WTC11 (cell line): Measurements from ENCODE around the gene TNNI2. TPM values are rescaled to one million over a fixed set of nuclear protein-coding genes. Genes with fewer than 3 reads are reported as not detected.

Source experiments
- ATAC-seq: fragments of 200-7000 bp; cut with Tn5 transposase; 2 replicates; pipeline ENCODE4 v1.10.0; 2021; ENCODE audit warnings: mild to moderate bottlenecking, moderate library complexity
- CTCF ChIA-PET: fragments of 300-600 bp; sonication (Branson Sonifier 250); formaldehyde crosslinking; loops from one replicate; lab custom pipeline; 2021; ENCODE audit warnings: antibody characterized with exemption; lab: Charles Lee
- POLR2A ChIA-PET: fragments of 350-600 bp; sonication (Branson Sonifier 250); formaldehyde crosslinking; loops from one replicate; lab custom pipeline; 2021; ENCODE audit warnings: antibody characterized with exemption; lab: Charles Lee
- DNase-seq: peaks from one replicate; pipeline ENCODE4 v3.0.0; 2021; ENCODE audit warnings: low spot score
- H3K27ac Mint-ChIP-seq: 2 replicates; pipeline ENCODE4 v1.8.0; 2021; ENCODE audit warnings: mixed read lengths
- H3K27me3 Mint-ChIP-seq: 2 replicates; pipeline ENCODE4 v1.8.0; 2021; ENCODE audit warnings: low read depth, mild to moderate bottlenecking, moderate library complexity, mixed read lengths
- H3K36me3 Mint-ChIP-seq: 2 replicates; pipeline ENCODE4 v1.8.0; 2021; ENCODE audit warnings: mixed read lengths
- H3K4me1 Mint-ChIP-seq: 2 replicates; pipeline ENCODE4 v1.8.0; 2022; ENCODE audit warnings: mixed read lengths
- H3K4me3 Mint-ChIP-seq: 2 replicates; pipeline ENCODE4 v1.8.0; 2021; ENCODE audit warnings: mild to moderate bottlenecking, moderate library complexity, mixed read lengths
- H3K9me3 Mint-ChIP-seq: 2 replicates; pipeline ENCODE4 v1.8.0; 2021; ENCODE audit warnings: mixed read lengths
- CREM ChIP-seq: sonication (generic); formaldehyde crosslinking; IDR thresholded peaks from 2 replicates; pipeline ENCODE4 v1.8.1; 2022; ENCODE audit warnings: mild to moderate bottlenecking, missing genetic modification reagents, moderate library complexity
- FOXJ3 ChIP-seq: sonication (generic); formaldehyde crosslinking; IDR thresholded peaks from 2 replicates; pipeline ENCODE4 v1.9.0; 2021; ENCODE audit warnings: missing genetic modification reagents, mild to moderate bottlenecking, borderline replicate concordance
- GTF2I ChIP-seq: fragments of 250-450 bp; sonication (Bioruptor Pico); conservative IDR thresholded peaks from 2 replicates; pipeline ENCODE4 v1.4.0; 2021; ENCODE audit warnings: mild to moderate bottlenecking
- NR1H2 ChIP-seq: sonication (generic); formaldehyde crosslinking; IDR thresholded peaks from 2 replicates; pipeline ENCODE4 v1.9.0; 2021; ENCODE audit warnings: mild to moderate bottlenecking, moderate library complexity, missing genetic modification reagents
- ZNF396 ChIP-seq: fragments of 250-450 bp; sonication (Bioruptor Pico); IDR thresholded peaks from 2 replicates; pipeline ENCODE4 v1.8.0; 2021; ENCODE audit warnings: mild to moderate bottlenecking, moderate library complexity, borderline replicate concordance
- ZNF416 ChIP-seq: fragments of 250-450 bp; sonication (Bioruptor Pico); IDR thresholded peaks from 2 replicates; pipeline ENCODE4 v1.9.0; 2021; ENCODE audit warnings: mild to moderate bottlenecking, inconsistent platforms
- ZNF671 ChIP-seq: fragments of 250-450 bp; sonication (Bioruptor Pico); IDR thresholded peaks from 2 replicates; pipeline ENCODE4 v1.8.0; 2021; ENCODE audit warnings: mild to moderate bottlenecking
- total RNA-seq: library from RNA; stranded (reverse); gene quantifications from 3 replicates; pipeline ENCODE4 v1.2.3, GENCODE V29; 2021
- TF ChIP-seq, protein P1 (sequence below): sonication (generic); formaldehyde crosslinking; IDR thresholded peaks from 2 replicates; pipeline ENCODE4 v1.8.1; 2023; ENCODE audit warnings: mild to moderate bottlenecking, missing genetic modification reagents, borderline replicate concordance
- TF ChIP-seq, protein P2 (sequence below): sonication (generic); formaldehyde crosslinking; IDR thresholded peaks from 2 replicates; pipeline ENCODE4 v1.8.1; 2022; ENCODE audit warnings: mild to moderate bottlenecking, missing genetic modification reagents, moderate library complexity, borderline replicate concordance
- TF ChIP-seq, protein P3 (sequence below): fragments of 250-450 bp; sonication (Bioruptor Pico); IDR thresholded peaks from 2 replicates; pipeline ENCODE4 v2.1.2; 2022; ENCODE audit warnings: mild to moderate bottlenecking, moderate library complexity
- TF ChIP-seq, protein P4 (sequence below): fragments of 250-450 bp; sonication (Bioruptor Pico); IDR thresholded peaks from 2 replicates; pipeline ENCODE4 v1.8.0; 2021; ENCODE audit warnings: mild to moderate bottlenecking
- TF ChIP-seq, protein P5 (sequence below): fragments of 200-600 bp; IDR thresholded peaks from 2 replicates; pipeline ENCODE4 v1.8.0; 2022; ENCODE audit warnings: antibody characterized with exemption
- TF ChIP-seq, protein P6 (sequence below): sonication (generic); formaldehyde crosslinking; IDR thresholded peaks from 2 replicates; pipeline ENCODE4 v1.8.1; 2023; ENCODE audit warnings: mild to moderate bottlenecking, missing genetic modification reagents
- TF ChIP-seq, protein P7 (sequence below): sonication (generic); formaldehyde crosslinking; IDR thresholded peaks from 2 replicates; pipeline ENCODE4 v1.8.0; 2023; ENCODE audit warnings: missing genetic modification reagents
- TF ChIP-seq, protein P8 (sequence below): fragments of 250-450 bp; sonication (Bioruptor Pico); IDR thresholded peaks from 2 replicates; pipeline ENCODE4 v1.9.0; 2021; ENCODE audit warnings: mild to moderate bottlenecking

TNNI2 gene
- total RNA-seq, 1 experiment from 2014 or later, result not detected

DNA sequence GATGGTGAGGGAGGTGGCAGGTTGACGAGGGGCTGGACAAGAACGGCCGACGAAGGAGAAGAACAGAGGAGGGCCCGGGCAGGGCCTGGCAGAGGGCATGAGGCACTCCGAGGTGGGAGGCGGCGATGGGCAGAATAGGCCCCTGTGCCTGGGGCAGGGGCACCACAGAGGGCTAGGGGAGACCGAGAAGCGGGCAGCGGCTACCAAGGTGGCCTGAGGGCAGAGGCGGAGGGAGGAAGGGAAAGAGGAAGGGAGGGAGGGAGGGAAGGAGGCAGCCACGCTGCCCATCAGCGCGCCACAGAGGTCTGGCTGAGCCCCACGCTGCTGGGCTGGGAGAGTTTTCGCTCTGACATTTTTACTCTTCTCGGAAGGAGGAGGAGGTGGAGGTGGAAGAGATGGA lies 25.4 kb downstream of the TNNI2 start:
- no peaks in the 10 kb centered on the region; the same call in 1 of the 2 replicates for H3K4me1 Mint-ChIP-seq
- POLR2A ChIA-PET, result no interaction called here
- no peaks in the 10 kb centered on the region for H3K9me3 Mint-ChIP-seq
- no peak overlapping the region for H3K4me3 Mint-ChIP-seq
- H3K36me3 Mint-ChIP-seq, result no peaks in the 10 kb centered on the region
- no peaks in the 10 kb centered on the region for H3K27me3 Mint-ChIP-seq
- DNase-seq (no peak), ATAC-seq (no peak)
- no peak overlapping the region for H3K27ac Mint-ChIP-seq
- TF ChIP-seq NR1H2 (CRISPR knock-in tag) (no peak), FOXJ3 (CRISPR knock-in tag) (no peak)
- TF ChIP-seq, protein P1, sequence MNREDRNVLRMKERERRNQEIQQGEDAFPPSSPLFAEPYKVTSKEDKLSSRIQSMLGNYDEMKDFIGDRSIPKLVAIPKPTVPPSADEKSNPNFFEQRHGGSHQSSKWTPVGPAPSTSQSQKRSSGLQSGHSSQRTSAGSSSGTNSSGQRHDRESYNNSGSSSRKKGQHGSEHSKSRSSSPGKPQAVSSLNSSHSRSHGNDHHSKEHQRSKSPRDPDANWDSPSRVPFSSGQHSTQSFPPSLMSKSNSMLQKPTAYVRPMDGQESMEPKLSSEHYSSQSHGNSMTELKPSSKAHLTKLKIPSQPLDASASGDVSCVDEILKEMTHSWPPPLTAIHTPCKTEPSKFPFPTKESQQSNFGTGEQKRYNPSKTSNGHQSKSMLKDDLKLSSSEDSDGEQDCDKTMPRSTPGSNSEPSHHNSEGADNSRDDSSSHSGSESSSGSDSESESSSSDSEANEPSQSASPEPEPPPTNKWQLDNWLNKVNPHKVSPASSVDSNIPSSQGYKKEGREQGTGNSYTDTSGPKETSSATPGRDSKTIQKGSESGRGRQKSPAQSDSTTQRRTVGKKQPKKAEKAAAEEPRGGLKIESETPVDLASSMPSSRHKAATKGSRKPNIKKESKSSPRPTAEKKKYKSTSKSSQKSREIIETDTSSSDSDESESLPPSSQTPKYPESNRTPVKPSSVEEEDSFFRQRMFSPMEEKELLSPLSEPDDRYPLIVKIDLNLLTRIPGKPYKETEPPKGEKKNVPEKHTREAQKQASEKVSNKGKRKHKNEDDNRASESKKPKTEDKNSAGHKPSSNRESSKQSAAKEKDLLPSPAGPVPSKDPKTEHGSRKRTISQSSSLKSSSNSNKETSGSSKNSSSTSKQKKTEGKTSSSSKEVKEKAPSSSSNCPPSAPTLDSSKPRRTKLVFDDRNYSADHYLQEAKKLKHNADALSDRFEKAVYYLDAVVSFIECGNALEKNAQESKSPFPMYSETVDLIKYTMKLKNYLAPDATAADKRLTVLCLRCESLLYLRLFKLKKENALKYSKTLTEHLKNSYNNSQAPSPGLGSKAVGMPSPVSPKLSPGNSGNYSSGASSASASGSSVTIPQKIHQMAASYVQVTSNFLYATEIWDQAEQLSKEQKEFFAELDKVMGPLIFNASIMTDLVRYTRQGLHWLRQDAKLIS (CRISPR knock-in tag), result no peak
- TF ChIP-seq, protein P2, sequence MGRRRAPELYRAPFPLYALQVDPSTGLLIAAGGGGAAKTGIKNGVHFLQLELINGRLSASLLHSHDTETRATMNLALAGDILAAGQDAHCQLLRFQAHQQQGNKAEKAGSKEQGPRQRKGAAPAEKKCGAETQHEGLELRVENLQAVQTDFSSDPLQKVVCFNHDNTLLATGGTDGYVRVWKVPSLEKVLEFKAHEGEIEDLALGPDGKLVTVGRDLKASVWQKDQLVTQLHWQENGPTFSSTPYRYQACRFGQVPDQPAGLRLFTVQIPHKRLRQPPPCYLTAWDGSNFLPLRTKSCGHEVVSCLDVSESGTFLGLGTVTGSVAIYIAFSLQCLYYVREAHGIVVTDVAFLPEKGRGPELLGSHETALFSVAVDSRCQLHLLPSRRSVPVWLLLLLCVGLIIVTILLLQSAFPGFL (CRISPR knock-in tag), result no peak
- TF ChIP-seq, protein P3, sequence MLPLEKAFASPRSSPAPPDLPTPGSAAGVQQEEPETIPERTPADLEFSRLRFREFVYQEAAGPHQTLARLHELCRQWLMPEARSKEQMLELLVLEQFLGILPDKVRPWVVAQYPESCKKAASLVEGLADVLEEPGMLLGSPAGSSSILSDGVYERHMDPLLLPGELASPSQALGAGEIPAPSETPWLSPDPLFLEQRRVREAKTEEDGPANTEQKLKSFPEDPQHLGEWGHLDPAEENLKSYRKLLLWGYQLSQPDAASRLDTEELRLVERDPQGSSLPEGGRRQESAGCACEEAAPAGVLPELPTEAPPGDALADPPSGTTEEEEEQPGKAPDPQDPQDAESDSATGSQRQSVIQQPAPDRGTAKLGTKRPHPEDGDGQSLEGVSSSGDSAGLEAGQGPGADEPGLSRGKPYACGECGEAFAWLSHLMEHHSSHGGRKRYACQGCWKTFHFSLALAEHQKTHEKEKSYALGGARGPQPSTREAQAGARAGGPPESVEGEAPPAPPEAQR (CRISPR knock-in tag), result no peak
- TF ChIP-seq, protein P4, sequence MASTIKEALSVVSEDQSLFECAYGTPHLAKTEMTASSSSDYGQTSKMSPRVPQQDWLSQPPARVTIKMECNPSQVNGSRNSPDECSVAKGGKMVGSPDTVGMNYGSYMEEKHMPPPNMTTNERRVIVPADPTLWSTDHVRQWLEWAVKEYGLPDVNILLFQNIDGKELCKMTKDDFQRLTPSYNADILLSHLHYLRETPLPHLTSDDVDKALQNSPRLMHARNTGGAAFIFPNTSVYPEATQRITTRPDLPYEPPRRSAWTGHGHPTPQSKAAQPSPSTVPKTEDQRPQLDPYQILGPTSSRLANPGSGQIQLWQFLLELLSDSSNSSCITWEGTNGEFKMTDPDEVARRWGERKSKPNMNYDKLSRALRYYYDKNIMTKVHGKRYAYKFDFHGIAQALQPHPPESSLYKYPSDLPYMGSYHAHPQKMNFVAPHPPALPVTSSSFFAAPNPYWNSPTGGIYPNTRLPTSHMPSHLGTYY (CRISPR knock-in tag), result no peak
- CTCF ChIA-PET, result interaction anchor here (1.4 kb wide), 1 partner anchor 292 kb away, joined by 3 read pairs; no protein-coding TSS in a partner anchor

DNA sequence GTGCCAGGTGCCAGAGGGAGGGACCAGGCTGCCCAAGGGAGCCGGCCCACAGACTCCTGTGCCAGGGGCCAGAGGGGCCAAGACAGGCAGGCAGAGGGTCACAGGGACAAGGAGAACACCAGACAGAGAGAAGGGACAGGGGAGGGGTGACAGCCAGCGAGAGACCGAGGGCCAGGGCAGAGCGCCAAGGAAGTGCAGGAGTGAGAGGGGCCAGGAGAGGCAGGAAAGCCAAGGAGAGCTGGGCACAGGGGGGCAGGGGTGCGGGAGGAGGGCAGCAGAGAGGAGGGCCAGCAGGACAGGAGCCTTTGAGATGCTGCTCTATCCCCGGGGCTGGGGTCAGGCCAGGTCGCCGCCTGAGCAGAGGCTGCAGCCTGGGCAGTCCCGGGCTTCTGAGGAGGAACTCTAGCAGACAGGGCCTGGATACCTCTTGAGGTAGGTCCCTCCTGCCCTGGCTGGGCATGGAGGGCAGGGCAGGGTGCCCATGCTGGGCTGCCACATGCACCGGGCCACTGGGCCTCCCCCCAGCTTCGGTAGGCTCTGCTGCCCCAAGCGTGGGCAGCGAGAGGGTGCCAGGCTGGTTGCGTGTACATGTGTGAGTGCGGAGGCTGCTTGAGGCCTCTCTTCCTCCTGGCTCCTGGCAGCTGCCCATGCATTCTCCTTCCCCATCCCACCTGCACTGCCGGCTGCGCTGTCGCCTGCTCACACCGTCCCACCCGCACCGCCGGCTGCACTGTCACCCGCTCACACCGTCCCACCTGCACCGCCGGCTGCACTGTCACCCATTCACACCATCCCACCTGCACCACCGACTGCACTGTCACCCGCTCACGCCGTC lies 26.3 kb downstream of the TNNI2 start:
- ChIA-PET POLR2A (no interaction called here), CTCF (interaction anchor here (1.4 to 3.0 kb wide), 4 partner anchors 12 to 291 kb away, joined by 3 to 14 read pairs (median 6); no protein-coding TSS in a partner anchor)
- no peaks in the 10 kb centered on the region for H3K27me3 Mint-ChIP-seq
- no peak overlapping the region for H3K27ac Mint-ChIP-seq
- no peaks in the 10 kb centered on the region for H3K9me3 Mint-ChIP-seq
- DNase-seq (no peak), ATAC-seq (no peak)
- H3K36me3 Mint-ChIP-seq, result no peaks in the 10 kb centered on the region
- H3K4me1 Mint-ChIP-seq, result no peaks in the 10 kb centered on the region; the same call in 1 of the 2 replicates
- no peak overlapping the region for H3K4me3 Mint-ChIP-seq
- TF ChIP-seq ZNF416 (no peak), ZNF671 (CRISPR knock-in tag) (no peak), GTF2I (CRISPR knock-in tag) (no peak), ZNF396 (CRISPR knock-in tag) (no peak), CREM (CRISPR knock-in tag) (no peak)
- TF ChIP-seq, protein P3 (CRISPR knock-in tag), result no peak
- TF ChIP-seq, protein P5, sequence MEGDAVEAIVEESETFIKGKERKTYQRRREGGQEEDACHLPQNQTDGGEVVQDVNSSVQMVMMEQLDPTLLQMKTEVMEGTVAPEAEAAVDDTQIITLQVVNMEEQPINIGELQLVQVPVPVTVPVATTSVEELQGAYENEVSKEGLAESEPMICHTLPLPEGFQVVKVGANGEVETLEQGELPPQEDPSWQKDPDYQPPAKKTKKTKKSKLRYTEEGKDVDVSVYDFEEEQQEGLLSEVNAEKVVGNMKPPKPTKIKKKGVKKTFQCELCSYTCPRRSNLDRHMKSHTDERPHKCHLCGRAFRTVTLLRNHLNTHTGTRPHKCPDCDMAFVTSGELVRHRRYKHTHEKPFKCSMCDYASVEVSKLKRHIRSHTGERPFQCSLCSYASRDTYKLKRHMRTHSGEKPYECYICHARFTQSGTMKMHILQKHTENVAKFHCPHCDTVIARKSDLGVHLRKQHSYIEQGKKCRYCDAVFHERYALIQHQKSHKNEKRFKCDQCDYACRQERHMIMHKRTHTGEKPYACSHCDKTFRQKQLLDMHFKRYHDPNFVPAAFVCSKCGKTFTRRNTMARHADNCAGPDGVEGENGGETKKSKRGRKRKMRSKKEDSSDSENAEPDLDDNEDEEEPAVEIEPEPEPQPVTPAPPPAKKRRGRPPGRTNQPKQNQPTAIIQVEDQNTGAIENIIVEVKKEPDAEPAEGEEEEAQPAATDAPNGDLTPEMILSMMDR, result no peak
- TF ChIP-seq, protein P2 (CRISPR knock-in tag), result no peak
- TF ChIP-seq, protein P6, sequence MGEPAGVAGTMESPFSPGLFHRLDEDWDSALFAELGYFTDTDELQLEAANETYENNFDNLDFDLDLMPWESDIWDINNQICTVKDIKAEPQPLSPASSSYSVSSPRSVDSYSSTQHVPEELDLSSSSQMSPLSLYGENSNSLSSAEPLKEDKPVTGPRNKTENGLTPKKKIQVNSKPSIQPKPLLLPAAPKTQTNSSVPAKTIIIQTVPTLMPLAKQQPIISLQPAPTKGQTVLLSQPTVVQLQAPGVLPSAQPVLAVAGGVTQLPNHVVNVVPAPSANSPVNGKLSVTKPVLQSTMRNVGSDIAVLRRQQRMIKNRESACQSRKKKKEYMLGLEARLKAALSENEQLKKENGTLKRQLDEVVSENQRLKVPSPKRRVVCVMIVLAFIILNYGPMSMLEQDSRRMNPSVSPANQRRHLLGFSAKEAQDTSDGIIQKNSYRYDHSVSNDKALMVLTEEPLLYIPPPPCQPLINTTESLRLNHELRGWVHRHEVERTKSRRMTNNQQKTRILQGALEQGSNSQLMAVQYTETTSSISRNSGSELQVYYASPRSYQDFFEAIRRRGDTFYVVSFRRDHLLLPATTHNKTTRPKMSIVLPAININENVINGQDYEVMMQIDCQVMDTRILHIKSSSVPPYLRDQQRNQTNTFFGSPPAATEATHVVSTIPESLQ (CRISPR knock-in tag), result no peak
- TF ChIP-seq, protein P7, sequence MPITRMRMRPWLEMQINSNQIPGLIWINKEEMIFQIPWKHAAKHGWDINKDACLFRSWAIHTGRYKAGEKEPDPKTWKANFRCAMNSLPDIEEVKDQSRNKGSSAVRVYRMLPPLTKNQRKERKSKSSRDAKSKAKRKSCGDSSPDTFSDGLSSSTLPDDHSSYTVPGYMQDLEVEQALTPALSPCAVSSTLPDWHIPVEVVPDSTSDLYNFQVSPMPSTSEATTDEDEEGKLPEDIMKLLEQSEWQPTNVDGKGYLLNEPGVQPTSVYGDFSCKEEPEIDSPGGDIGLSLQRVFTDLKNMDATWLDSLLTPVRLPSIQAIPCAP (CRISPR knock-in tag), result no peak
- TF ChIP-seq, protein P8, sequence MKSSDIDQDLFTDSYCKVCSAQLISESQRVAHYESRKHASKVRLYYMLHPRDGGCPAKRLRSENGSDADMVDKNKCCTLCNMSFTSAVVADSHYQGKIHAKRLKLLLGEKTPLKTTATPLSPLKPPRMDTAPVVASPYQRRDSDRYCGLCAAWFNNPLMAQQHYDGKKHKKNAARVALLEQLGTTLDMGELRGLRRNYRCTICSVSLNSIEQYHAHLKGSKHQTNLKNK, result no peak
